ENCODE data around the gene TCIRG1.
"Not testable (repeated sequence)": the region's sequence is repeated elsewhere in the genome, so short reads cannot be mapped to it uniquely, and the experiment has no call there.

TCIRG1 gene

GRCh38 chr11:68083517-68083916 lies 44.7 kb downstream of the TCIRG1 start:
- no peak for DNase-seq (ENCODE audit: low read depth in 2 of 2)

- DNase-seq (ENCODE audit: low read depth in 2 of 2) = no peak
Observed at GRCh38 chr11:68089679-68090078, 50.9 kb downstream of the TCIRG1 start.

- no peak for DNase-seq (ENCODE audit: low read depth in 2 of 2)
Observed at GRCh38 chr11:68090287-68090686, 51.5 kb downstream of the TCIRG1 start.

- no peak for DNase-seq (ENCODE audit: low read depth in 2 of 2)
Observed at GRCh38 chr11:68090706-68091105, 51.9 kb downstream of the TCIRG1 start.

GRCh38 chr11:68092411-68092810 lies 53.6 kb downstream of the TCIRG1 start:
- DNase-seq (ENCODE audit: low read depth in 2 of 2) = no peak

- not testable (repeated sequence) for DNase-seq (ENCODE audit: low read depth in 2 of 2)
Observed at GRCh38 chr11:68092946-68093345, 54.1 kb downstream of the TCIRG1 start.

- DNase-seq (ENCODE audit: low read depth in 2 of 2) = no peak
Observed at GRCh38 chr11:68093565-68093964, 54.7 kb downstream of the TCIRG1 start.

GRCh38 chr11:68096962-68097361 lies 58.1 kb downstream of the TCIRG1 start:
- DNase-seq (ENCODE audit: low read depth in 2 of 2) = no peak

GRCh38 chr11:68099057-68099456 lies 60.2 kb downstream of the TCIRG1 start:
- no peak for DNase-seq (ENCODE audit: low read depth in 2 of 2)

- DNase-seq (ENCODE audit: low read depth in 2 of 2) = no peak
Observed at GRCh38 chr11:68099474-68100405, 60.9 kb downstream of the TCIRG1 start.

Measured in stimulated activated CD4-positive, alpha-beta T cell treated with anti-CD3 and anti-CD28 coated beads, Interleukin-15, amount 100 ng/mL, for 48 hours (primary cell).